GM19099 (cell line): ENCODE data around the gene PRKG1.

Source experiments
- POLR2A ChIP-seq: IDR thresholded peaks from 3 replicates; pipeline ENCODE4 v1.6.1; 2011; ENCODE audit warnings: low read depth; ENCODE audit not compliant: insufficient read length; ENCODE audit errors: extremely low read depth

PRKG1 gene

DNA sequence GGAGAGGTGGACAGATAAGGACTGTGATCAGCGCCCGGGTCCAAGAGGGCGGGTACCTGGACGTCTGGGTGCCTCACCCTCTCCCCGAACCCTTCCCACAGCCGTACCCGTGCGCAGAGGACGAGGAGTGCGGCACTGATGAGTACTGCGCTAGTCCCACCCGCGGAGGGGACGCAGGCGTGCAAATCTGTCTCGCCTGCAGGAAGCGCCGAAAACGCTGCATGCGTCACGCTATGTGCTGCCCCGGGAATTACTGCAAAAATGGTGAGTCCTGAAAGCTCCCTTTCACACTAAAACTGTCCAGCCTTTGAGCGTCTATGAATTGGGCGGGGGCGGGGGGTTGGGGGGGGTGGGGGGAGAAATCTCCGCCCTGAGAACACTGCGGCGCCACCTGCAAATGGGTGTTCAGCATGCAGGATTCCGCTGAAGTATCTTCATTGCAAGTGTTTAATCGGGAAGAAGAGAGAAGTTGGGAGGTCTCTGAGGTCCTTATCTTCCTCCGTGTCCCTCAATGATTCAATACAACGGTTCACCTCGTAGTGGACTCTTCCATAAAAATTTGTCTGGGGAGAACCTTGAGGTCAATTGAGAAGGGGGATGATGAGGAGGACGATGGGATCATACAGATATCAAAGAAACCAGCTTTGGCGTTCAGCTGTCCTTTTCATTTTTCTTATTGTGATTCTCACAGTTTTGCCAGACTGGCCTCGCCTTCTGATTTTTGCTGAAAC lies 1240.7 kb downstream of the PRKG1 start:
- no peak for TF ChIP-seq POLR2A

DNA sequence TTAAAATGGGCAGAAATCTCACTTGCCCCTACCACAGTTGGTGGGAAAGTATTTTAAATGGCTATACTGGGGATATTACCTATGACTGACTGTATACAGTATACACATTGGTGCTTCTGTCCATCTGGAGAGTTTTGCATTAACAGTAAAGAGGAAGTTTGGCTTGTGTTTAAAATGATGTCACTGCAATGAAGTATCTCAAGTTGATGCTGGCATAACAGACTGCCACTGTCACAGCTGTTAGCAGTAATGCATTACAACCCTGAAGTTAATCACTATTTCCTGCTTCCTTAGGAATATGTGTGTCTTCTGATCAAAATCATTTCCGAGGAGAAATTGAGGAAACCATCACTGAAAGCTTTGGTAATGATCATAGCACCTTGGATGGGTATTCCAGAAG lies 1241.7 kb downstream of the PRKG1 start:
- no peak for TF ChIP-seq POLR2A

DNA sequence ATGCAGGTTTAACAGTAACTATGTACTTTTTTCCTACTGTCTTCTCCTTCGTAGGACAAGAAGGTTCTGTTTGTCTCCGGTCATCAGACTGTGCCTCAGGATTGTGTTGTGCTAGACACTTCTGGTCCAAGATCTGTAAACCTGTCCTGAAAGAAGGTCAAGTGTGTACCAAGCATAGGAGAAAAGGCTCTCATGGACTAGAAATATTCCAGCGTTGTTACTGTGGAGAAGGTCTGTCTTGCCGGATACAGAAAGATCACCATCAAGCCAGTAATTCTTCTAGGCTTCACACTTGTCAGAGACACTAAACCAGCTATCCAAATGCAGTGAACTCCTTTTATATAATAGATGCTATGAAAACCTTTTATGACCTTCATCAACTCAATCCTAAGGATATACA lies 1242.2 kb downstream of the PRKG1 start:
- no peak for TF ChIP-seq POLR2A

DNA sequence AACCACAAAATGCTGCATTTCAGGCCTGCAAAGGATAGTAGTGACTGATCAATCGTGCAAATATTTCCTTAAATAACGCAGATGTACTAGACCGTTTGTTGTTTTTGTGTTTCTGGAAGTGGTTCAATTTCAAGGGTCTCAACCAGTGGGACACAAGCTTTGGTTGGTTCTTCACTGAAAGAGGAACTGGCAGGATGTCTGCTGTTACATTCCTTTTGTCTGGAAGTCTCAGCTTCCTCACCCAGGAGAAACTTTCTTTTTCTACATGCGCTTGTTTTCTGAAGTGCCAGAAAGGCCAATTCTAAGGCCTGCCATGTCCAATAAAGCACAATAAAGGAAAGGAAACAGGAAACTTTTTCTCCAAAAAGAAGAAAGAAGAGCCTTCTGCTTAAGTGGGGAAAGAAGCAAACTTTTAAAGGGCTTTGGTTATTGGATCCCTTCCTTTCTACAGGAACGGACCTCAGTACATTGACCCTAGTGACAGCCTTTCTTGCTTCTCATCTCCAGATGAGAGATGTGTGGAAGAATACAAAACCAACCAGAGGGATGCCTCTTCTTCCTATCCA lies 1243.9 kb downstream of the PRKG1 start:
- TF ChIP-seq POLR2A, result no peak

DNA sequence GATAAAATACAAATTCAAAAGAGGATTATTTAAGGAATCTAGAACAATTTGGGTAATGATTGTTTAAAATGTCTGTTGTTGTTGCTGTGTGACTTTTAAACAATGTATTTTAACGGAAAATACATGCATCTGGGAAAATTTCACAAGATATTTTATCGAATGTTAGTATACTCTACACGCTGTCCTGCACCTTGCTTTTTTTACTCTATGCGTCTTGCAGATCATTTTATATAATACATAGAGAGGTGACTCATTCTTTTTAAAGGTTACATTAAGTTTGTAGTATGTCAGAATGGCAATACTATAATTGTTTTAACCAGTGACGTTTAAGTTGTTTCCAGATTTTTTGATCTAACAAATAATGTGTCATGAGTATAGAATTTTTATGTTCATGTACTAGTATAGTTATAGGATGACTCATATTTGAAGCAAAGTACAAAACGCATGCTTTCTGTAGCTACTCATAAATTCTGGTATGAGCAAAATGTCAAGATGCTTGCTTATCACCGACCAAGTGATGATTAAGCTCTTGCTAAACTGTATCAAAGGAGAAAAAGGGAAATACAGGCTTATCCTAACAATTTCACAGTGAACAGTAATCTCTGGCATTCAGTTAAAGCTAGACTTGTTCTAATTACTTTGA lies 1244.7 kb downstream of the PRKG1 start:
- no peak for TF ChIP-seq POLR2A

DNA sequence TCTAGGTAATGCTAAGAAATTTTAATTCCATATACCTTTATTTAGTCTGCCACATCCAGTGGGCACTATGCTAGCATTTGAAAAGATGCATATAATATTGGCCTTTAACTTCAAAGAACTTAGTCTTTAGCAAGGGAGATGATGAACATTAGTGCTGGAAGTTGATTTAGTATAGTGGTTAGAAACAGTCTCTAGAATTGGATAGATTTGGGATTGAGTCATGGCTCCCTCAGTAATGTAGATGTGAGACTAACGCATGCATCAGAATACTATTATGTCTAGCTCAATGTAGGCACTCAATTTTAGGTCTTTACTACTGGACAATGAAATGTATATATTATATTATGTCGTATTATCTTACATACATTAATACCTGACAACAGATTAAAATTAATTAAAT lies 1245.6 kb downstream of the PRKG1 start:
- TF ChIP-seq POLR2A, result no peak

DNA sequence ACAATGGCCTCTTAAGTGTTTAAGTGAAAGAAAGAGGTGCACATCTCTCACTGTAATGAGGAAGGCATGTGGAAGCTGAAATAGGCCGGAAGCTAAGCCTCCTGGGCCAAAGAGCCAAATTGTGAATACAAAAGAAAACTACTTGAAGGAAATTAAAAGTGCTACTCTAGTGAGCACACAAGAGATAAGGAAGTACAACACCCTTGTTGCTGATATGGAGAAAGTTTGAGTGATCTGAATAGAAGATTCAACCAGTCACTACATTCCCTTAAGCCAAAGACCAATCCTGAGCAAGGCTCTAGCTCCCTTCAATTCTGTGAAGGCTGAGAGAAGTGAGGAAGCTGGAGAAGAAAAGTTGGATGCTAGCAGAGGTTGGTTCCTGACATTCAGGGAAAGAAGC lies 1248.0 kb downstream of the PRKG1 start:
- no peak for TF ChIP-seq POLR2A

DNA sequence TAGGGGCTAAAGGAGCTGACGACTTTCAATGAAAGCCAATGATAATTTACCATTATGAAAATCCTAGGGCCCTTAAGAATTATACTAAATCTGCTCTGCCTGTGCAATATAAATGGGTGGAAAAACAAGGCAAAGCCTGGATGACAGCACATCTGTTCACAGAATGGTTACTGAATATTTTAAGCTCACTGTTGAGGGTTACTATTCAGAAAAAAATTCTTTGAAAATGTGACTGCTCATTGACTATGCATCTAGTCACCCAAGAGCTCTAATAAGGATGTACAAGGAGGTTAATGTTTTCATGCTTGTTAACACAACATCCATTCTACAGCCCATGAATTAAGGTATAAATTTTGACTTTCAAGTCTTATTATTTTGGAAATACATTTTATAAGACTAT lies 1248.6 kb downstream of the PRKG1 start:
- TF ChIP-seq POLR2A, result no peak

DNA sequence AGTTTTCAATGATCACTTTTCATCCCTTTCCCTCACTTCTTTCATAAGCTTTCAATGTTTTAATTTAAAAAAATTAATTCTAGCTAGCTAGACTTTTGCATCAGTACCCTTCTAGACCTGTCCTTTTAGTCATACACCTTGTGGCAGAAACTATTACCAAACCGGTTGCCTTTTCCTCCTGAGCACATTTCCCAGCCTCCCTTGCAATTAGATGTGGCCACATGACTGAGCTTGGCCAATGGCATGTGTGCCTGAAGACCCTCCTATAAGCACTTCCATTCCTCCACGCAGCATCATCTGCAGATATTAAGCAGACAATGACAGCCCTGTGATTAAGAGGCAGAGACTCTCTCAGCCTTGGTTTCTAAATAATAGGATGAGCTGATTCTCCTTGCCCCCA lies 1252.1 kb downstream of the PRKG1 start:
- no peak for TF ChIP-seq POLR2A

DNA sequence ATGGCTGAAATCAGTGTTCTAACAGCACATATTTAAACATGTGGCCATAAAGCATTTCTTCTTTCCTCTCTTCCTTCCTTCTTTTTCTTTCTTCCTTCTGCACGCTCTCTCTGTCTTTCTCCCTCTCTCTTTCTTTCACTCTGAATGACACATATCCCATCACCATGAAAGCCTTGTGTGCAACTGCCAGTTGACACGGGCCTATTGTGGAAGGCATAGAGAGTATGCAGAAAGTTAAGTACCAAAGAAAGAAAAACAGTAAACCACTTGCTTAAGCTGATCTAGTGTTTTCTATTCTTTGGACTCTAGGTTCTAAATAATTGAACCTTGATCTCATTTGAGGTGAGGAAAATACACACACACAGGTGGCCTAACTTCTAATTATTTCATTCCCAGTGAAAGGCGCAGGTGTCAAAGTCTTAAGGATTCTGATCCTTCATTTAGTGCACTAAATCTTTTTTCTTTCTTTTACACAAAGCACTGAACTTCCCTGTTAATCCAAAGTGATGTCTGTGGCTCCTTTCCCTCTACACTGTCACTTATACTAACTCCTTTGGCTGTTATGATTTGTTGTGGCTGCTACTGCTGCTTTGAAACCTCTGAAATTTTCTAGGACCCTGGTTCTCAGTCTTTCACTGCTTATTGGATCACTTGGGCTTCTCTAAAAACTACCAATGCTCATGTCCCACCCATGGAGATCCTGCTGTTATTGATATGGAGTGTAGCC lies 1257.5 kb downstream of the PRKG1 start:
- no peak for TF ChIP-seq POLR2A

DNA sequence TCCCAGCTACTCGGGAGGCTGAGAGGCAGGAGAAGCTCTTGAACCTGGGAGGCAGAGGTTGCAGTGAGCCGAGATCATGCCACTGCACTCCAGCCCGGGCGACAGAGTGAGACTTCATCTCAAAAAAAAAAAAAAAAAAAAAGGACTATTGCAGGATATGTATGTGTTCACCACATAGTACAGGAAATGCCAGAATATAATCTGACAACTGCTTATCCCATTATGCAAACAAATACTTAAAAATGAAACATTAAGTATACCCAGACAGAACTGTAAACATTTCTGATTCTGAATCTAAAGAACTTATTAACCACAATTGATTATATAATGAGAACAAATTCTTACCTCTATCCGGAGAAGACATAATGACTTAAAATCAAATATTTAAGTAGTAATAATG lies 1258.5 kb downstream of the PRKG1 start:
- TF ChIP-seq POLR2A, result no peak

DNA sequence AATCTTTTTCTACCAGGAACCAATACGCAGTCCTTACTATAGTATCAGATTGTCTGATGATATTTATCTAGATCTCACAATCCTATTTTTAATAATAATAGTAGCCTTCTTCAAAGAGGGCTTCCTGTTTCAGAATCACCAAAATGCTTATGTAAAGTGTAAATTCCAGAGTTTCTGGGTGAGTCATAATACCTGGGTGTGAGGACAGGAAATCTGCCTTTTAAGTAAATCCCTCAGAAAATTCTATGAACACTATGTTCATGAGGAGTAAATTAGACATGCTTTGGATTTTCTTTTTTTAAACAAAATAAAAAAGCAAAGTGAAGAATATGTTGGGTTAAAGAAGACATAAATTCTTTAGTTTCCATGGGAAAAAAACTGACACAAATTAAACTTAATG lies 1260.3 kb downstream of the PRKG1 start:
- no peak for TF ChIP-seq POLR2A

DNA sequence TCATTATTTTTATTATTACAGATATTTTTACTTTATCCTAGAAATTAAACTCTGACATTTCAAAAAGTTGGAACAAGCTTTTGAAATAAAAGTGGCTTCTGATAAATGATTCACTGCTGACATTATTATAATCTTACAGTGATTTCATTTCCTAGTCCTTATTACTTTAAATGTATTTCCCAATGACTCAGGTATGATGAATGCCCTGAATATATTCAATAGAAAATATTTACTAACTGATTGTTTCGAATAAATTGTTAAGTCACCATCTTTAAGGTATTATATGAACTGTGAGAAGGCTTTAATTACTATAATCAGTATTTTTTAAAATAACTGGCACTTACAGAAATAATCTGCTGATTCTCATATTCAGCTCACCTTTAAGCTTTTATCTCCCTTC lies 1261.4 kb downstream of the PRKG1 start:
- TF ChIP-seq POLR2A, result no peak

DNA sequence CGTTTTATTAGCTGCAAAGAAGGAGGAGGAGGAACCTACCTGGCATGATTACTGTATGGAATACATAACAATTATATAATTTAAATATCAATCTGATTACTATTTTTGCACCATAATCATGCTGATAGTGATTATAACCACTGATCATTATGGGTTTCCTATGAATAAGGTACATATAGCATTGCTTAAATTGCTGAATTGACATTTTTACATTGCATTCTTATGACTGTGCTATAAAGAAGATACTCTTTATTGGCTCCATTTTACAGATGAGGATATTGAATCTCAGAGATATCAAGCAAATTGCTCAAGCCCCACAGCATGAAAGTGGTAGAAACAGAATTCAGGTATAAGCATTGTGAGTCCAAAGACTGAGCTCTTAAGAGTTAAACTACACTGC lies 1262.9 kb downstream of the PRKG1 start:
- no peak for TF ChIP-seq POLR2A

DNA sequence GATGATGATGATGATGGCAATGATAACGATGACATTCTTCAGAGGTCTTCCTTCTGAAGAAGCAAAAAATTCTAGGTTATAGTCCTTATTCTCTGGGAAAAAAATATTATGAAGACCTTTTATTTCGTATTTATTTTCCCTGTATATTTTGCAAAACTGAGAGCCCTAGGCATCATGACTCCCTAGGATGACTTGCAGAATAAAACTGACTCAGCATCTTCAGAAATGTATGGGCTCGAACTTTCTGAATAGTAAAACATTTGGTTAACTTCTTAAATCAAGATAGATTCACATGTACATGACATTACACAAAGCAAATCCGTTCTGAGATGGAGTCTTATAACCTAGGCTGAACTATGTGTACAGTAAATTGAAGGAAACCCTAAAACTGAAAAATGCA lies 1269.2 kb downstream of the PRKG1 start:
- TF ChIP-seq POLR2A, result no peak

DNA sequence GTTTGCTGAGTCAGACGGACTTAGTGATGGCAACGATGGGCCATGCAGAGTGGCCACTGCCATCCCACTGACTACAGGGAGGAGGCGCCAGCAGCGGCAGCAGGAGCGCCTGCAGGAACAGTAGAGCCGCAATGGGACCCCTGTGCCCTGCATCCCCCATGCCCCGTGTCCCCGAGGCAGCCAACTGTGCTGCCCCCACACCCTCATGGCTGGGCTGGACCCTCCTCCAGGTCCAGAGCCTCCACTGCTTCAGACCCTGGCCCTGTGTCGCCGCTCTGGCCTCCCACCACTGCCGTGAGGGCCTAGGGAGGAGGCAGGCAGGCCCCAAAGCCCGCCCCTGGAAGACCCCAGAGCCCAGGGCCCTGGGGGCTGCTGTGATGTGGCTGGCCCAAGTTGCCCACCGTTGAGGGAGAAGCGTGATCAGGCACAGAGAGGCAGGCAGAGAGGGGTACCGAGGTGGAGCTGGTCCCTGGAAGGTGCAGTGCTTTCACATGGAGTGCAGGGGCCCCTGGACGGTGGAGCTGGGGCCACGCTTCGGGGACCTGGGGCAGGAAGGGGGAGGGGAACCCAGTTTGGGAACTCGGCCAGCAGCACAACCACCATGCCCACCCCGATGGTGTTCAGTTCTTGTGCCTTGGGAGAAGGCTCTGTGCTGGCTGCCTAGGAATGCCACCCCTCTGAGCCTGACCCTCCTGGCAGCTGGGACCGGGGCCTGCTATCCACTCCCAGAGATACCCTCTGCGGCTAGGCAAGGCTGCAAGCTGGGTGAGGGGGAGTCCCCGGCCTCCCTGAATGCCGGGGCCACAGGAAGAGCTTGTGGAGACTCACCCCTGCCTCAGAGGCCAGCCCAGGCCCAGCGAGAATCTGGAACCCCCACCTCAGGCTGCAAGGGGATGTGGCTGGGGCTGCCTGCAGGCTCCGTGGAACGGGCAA lies 1272.4 kb downstream of the PRKG1 start:
- TF ChIP-seq POLR2A, result no peak

DNA sequence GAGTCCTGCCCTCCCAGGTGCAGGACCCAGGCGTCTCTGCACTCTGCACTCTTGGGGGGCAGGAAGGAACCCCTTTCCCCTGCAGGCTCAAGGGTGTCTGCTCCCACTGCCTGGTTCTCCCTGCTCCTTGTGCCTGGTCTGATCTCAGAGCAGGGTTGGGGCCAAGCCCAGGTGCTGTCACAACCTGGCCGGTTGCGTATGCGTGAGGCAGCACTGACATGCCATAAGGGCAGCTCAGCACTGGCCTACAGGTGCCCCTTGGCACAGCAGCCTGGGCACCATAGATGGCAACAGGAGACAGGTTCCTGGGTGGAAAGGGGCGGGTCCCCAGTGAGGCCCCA lies 1273.0 kb downstream of the PRKG1 start:
- TF ChIP-seq POLR2A, result no peak
